Calu3 (cell line): ENCODE measurements around the gene TMEM238. TPM values are rescaled to one million over a fixed set of nuclear protein-coding genes. Genes with fewer than 3 reads are reported as not detected.

ENCODE experiments used
- BruUV-seq: library from RNA; stranded (reverse); fragments of 400-500 nt; replicated peaks from 2 replicates; lab custom pipeline; 2021; lab: Mats Ljungman, UMichigan
- CTCF ChIA-PET: fragments of 300-600 bp; sonication (Branson Sonifier 250); formaldehyde crosslinking; loops from one replicate; lab custom pipeline; 2022; ENCODE audit warnings: antibody characterized with exemption; lab: Charles Lee
- DNase-seq: peaks from one replicate; pipeline ENCODE4 v3.0.0; 2022
- H3K27ac Mint-ChIP-seq: one replicate; pipeline ENCODE4 v1.8.0; 2022; ENCODE audit warnings: mixed read lengths; ENCODE audit not compliant: unreplicated experiment
- H3K27me3 Mint-ChIP-seq: one replicate; pipeline ENCODE4 v1.8.0; 2022; ENCODE audit warnings: mixed read lengths; ENCODE audit not compliant: unreplicated experiment
- H3K36me3 Mint-ChIP-seq: one replicate; pipeline ENCODE4 v1.8.0; 2022; ENCODE audit warnings: mild to moderate bottlenecking, moderate library complexity, mixed read lengths; ENCODE audit not compliant: insufficient read depth, unreplicated experiment
- H3K4me1 Mint-ChIP-seq: one replicate; pipeline ENCODE4 v1.8.0; 2022; ENCODE audit warnings: mild to moderate bottlenecking, low read depth, mixed read lengths; ENCODE audit not compliant: unreplicated experiment
- H3K4me3 Mint-ChIP-seq: one replicate; pipeline ENCODE4 v1.8.0; 2022; ENCODE audit warnings: mild to moderate bottlenecking, low read depth, moderate library complexity, mixed read lengths; ENCODE audit not compliant: unreplicated experiment
- H3K9me3 Mint-ChIP-seq: one replicate; pipeline ENCODE4 v1.8.0; 2022; ENCODE audit warnings: low read depth, mixed read lengths; ENCODE audit not compliant: unreplicated experiment
- CTCF ChIP-seq: fragments of 200-600 bp; IDR thresholded peaks from one replicate; pipeline ENCODE4 v1.8.0; 2022; ENCODE audit warnings: antibody characterized with exemption; ENCODE audit not compliant: unreplicated experiment
- intact Hi-C: fragments of 100-400 bp; cut with micrococcal nuclease; formaldehyde crosslinking; loops from one replicate; pipeline ENCODE4 v1.10.0; 2022; ENCODE audit not compliant: unreplicated experiment
- total RNA-seq: library from RNA; stranded (reverse); gene quantifications from 2 replicates; pipeline ENCODE4 v1.2.3, GENCODE V29; 2022

Gene TMEM238
- total RNA-seq, 1 experiment from 2014 or later, result 38.8 TPM

GRCh38 chr19:55391702-55392615 lies 7.9 kb upstream of the TMEM238 start:
- intact Hi-C loops, result no loop called here
- no peak for DNase-seq
- Mint-ChIP-seq H3K36me3 (peaks cover 68% of the 10 kb centered on the region), H3K27ac (peak overlapping the region; percentile 52), H3K4me1 (peaks cover 26% of the 10 kb centered on the region), H3K27me3 (no peaks in the 10 kb centered on the region), H3K9me3 (no peaks in the 10 kb centered on the region), H3K4me3 (no peak overlapping the region)
- no peak for TF ChIP-seq CTCF
- BruUV-seq, result no TSS peak
- CTCF ChIA-PET, result no interaction called here

GRCh38 chr19:55391191-55391670 lies 7.1 kb upstream of the TMEM238 start:
- no peaks in the 10 kb centered on the region for H3K27me3 Mint-ChIP-seq
- peaks cover 31% of the 10 kb centered on the region for H3K4me1 Mint-ChIP-seq
- H3K4me3 Mint-ChIP-seq, result no peak overlapping the region

GRCh38 chr19:55390461-55390880 lies 6.4 kb upstream of the TMEM238 start:
- Mint-ChIP-seq H3K4me1 (peaks cover 31% of the 10 kb centered on the region), H3K4me3 (no peak overlapping the region), H3K9me3 (no peaks in the 10 kb centered on the region), H3K27ac (no peak overlapping the region), H3K36me3 (peaks cover 83% of the 10 kb centered on the region), H3K27me3 (no peaks in the 10 kb centered on the region)
- intact Hi-C loops, result no loop called here
- CTCF ChIA-PET, result no interaction called here
- TF ChIP-seq CTCF, result no peak
- no TSS peak for BruUV-seq
- DNase-seq, result no peak

More at GRCh38 chr19:55391191-55391670, 7.1 kb upstream of the TMEM238 start:
- CTCF ChIA-PET, result no interaction called here
- no TSS peak for BruUV-seq
- no peak for DNase-seq
- Mint-ChIP-seq H3K27ac (no peak overlapping the region), H3K9me3 (no peaks in the 10 kb centered on the region), H3K36me3 (peaks cover 75% of the 10 kb centered on the region)
- no peak for TF ChIP-seq CTCF
- intact Hi-C loops, result no loop called here

- Mint-ChIP-seq H3K9me3 (no peaks in the 10 kb centered on the region), H3K4me1 (peaks cover 31% of the 10 kb centered on the region), H3K36me3 (peaks cover 90% of the 10 kb centered on the region), H3K27ac (peak overlapping the region; percentile 79), H3K4me3 (peak overlapping the region; percentile 19), H3K27me3 (no peaks in the 10 kb centered on the region)
- no TSS peak for BruUV-seq
- CTCF ChIA-PET, result no interaction called here
- no peak for DNase-seq
- intact Hi-C loops, result loop anchor here (10.0 kb wide), 2 partner anchors 245 kb away; partner anchors contain the start of gene TNNT1
- no peak for TF ChIP-seq CTCF
Observed at GRCh38 chr19:55389386-55390317, 5.6 kb upstream of the TMEM238 start.
